Gastrocnemius medialis (tissue), 4 donors: ENCODE results near the gene CRYAA.
"Not testable (repeated sequence)": the region's sequence is repeated elsewhere in the genome, so short reads cannot be mapped to it uniquely, and the experiment has no call there.

Experiments used
- POLR2A ChIP-seq, 2 donors: fragments of 450-650 bp; IDR thresholded peaks; one replicate each; pipeline ENCODE4 v1.6.1; 2017; ENCODE audit warnings: antibody characterized with exemption in 2 of 2, mild to moderate bottlenecking in 2 of 2, moderate library complexity in 2 of 2
- TF ChIP-seq, protein P1 (sequence below), 5 experiments: fragments of 450-650 bp in 3 of 5; fragments of 200-600 bp in 2 of 5; sonication (generic) in 2 of 5; IDR thresholded peaks in 4 of 5; conservative IDR thresholded peaks in 1 of 5; 1 replicate in 4 of 5; 2 replicates in 1 of 5; pipeline ENCODE4 v1.5.1; 2016 to 2019; ENCODE audit warnings: antibody characterized with exemption in 5 of 5, mild to moderate bottlenecking in 3 of 5, moderate library complexity in 3 of 5

DNA sequence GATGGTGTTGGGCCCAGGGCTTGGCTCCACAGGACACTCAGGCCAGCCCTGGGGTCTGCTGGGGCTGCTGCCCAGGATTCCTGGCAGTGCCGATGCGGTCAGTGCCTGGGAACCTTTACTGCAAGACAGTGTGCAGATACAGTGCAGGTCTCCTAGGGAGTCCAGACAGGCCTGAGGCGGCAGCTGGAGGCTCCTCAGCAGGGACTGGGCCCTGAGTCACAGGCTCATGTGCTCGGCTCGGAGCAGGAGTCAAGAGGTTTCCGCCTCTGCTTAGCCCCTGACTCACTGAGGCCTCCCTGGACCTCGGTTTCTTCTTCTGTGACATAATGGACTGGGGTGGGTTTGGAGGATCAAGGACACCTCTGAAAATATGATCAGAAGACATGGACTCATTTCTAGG lies 18.5 kb downstream of the CRYAA start:
- TF ChIP-seq, protein P1, sequence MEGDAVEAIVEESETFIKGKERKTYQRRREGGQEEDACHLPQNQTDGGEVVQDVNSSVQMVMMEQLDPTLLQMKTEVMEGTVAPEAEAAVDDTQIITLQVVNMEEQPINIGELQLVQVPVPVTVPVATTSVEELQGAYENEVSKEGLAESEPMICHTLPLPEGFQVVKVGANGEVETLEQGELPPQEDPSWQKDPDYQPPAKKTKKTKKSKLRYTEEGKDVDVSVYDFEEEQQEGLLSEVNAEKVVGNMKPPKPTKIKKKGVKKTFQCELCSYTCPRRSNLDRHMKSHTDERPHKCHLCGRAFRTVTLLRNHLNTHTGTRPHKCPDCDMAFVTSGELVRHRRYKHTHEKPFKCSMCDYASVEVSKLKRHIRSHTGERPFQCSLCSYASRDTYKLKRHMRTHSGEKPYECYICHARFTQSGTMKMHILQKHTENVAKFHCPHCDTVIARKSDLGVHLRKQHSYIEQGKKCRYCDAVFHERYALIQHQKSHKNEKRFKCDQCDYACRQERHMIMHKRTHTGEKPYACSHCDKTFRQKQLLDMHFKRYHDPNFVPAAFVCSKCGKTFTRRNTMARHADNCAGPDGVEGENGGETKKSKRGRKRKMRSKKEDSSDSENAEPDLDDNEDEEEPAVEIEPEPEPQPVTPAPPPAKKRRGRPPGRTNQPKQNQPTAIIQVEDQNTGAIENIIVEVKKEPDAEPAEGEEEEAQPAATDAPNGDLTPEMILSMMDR (IDR thresholded peaks at IDR 0.05 in 4 of 5, conservative IDR thresholded peaks at IDR 0.05 in 1 of 5), result not testable (repeated sequence)
- not testable (repeated sequence) for TF ChIP-seq POLR2A (IDR thresholded peaks at IDR 0.05)
